HepG2 (cell line): ENCODE results near the gene GP1BA. TPM values are rescaled to one million over a fixed set of nuclear protein-coding genes. Genes with fewer than 3 reads are reported as not detected.

ENCODE experiments used
- ARHGAP35 ChIP-seq: sonication (generic); formaldehyde crosslinking; IDR thresholded peaks from 2 replicates; pipeline ENCODE4 v1.9.0; 2022; ENCODE audit warnings: mild to moderate bottlenecking, inconsistent platforms, moderate library complexity, missing genetic modification reagents, borderline replicate concordance
- ATF1 ChIP-seq: IDR thresholded peaks from 2 replicates; pipeline ENCODE4 v1.6.1; 2016; ENCODE audit warnings: mild to moderate bottlenecking, control low read depth
- CREM ChIP-seq, 2 experiments: sonication (generic) in 1 of 2; formaldehyde crosslinking in 1 of 2; IDR thresholded peaks; 2 replicates each; pipeline versions ENCODE4 v1.4.0 to v1.6.1; 2016 to 2020; ENCODE audit warnings: antibody characterized with exemption in 1 of 2, mild to moderate bottlenecking in 1 of 2, missing genetic modification reagents in 1 of 2
- ELF3 ChIP-seq: IDR thresholded peaks from 2 replicates; pipeline ENCODE4 v1.6.1; 2016; ENCODE audit warnings: missing genetic modification reagents, missing compliant biosample characterization
- FOXK1 ChIP-seq: sonication (generic); formaldehyde crosslinking; IDR thresholded peaks from 2 replicates; pipeline ENCODE4 v1.4.0; 2020; ENCODE audit warnings: low read depth, missing genetic modification reagents, borderline replicate concordance
- GFI1 ChIP-seq: sonication (generic); formaldehyde crosslinking; IDR thresholded peaks from 2 replicates; pipeline ENCODE4 v1.5.0; 2020; ENCODE audit warnings: missing genetic modification reagents, mild to moderate bottlenecking, borderline replicate concordance
- HDAC6 ChIP-seq: fragments of 200-600 bp; sonication (generic); IDR thresholded peaks from 2 replicates; pipeline ENCODE4 v1.7.0; 2017; ENCODE audit warnings: mild to moderate bottlenecking, antibody characterized with exemption, low read length, low read depth
- NFYB ChIP-seq: sonication (generic); formaldehyde crosslinking; IDR thresholded peaks from 2 replicates; pipeline ENCODE4 v1.4.0; 2020; ENCODE audit warnings: missing genetic modification reagents
- NR2F1 ChIP-seq, 2 experiments: fragments of 450-650 bp in 1 of 2; formaldehyde crosslinking in 1 of 2; IDR thresholded peaks; 2 replicates each; pipeline versions ENCODE4 v1.5.0 to v1.6.1; 2016 to 2020; ENCODE audit warnings: mild to moderate bottlenecking in 1 of 2, missing compliant biosample characterization in 1 of 2, missing genetic modification reagents in 1 of 2, moderate library complexity in 1 of 2
- PHF21A ChIP-seq: sonication (generic); formaldehyde crosslinking; IDR thresholded peaks from 2 replicates; pipeline ENCODE4 v1.5.0; 2020; ENCODE audit warnings: mild to moderate bottlenecking, missing genetic modification reagents
- RNF2 ChIP-seq: fragments of 450-650 bp; conservative IDR thresholded peaks from 2 replicates; pipeline ENCODE4 v1.6.1; 2016; ENCODE audit warnings: low read depth
- SMAD1 ChIP-seq: sonication (generic); formaldehyde crosslinking; IDR thresholded peaks from 2 replicates; pipeline ENCODE4 v1.4.0; 2020; ENCODE audit warnings: missing genetic modification reagents, low read depth, mild to moderate bottlenecking, borderline replicate concordance
- SP2 ChIP-seq: sonication (generic); formaldehyde crosslinking; IDR thresholded peaks from 2 replicates; pipeline ENCODE4 v1.5.1; 2020; ENCODE audit warnings: mild to moderate bottlenecking, missing genetic modification reagents
- TAF15 ChIP-seq: fragments of 200-400 bp; formaldehyde crosslinking; IDR thresholded peaks from one replicate; pipeline ENCODE4 v1.6.1; 2018; ENCODE audit warnings: mild to moderate bottlenecking, low read depth, low read length; ENCODE audit not compliant: poor library complexity, severe bottlenecking
- TCF7L2 ChIP-seq: IDR thresholded peaks from 2 replicates; pipeline ENCODE4 v1.6.1; 2011; ENCODE audit warnings: mild to moderate bottlenecking, low read depth, low read length, moderate library complexity
- ZFP36L1 ChIP-seq: sonication (generic); formaldehyde crosslinking; IDR thresholded peaks from 2 replicates; pipeline ENCODE4 v1.8.0; 2022; ENCODE audit warnings: mild to moderate bottlenecking, missing genetic modification reagents, moderate library complexity
- ZFP90 ChIP-seq: sonication (generic); formaldehyde crosslinking; IDR thresholded peaks from 2 replicates; pipeline ENCODE4 v1.8.0; 2022; ENCODE audit warnings: missing genetic modification reagents, mild to moderate bottlenecking, inconsistent platforms, borderline replicate concordance
- ZNF577 ChIP-seq: sonication (generic); formaldehyde crosslinking; IDR thresholded peaks from 2 replicates; pipeline ENCODE4 v1.4.0; 2020; ENCODE audit warnings: mild to moderate bottlenecking, low read depth, missing genetic modification reagents, borderline replicate concordance
- polyA plus RNA-seq, 8 experiments: library from polyadenylated mRNA; depleted of rRNA in 3 of 8; stranded (reverse) in 7 of 8; unstranded in 1 of 8; fragments of >200 nt; fragmentation: Illumina TruSeq in 4 of 8; extraction: Trizol in 4 of 8; gene quantifications; 2 replicates each; pipeline versions ENCODE4 v1.2.1 to v1.2.3, GENCODE V29; 2011 to 2016; ENCODE audit warnings: low read depth in 4 of 8, missing spikeins in 1 of 8, mixed read lengths in 1 of 8; ENCODE audit not compliant: insufficient read depth in 1 of 8
- total RNA-seq, 5 experiments: library from RNA; depleted of rRNA; stranded (reverse); fragments of >200 nt; fragmentation: Illumina TruSeq; extraction: Trizol; gene quantifications; 2 replicates each; pipeline ENCODE4 v1.2.3, GENCODE V29; 2016; ENCODE audit warnings: low read depth in 1 of 5
- TF ChIP-seq, protein P1 (sequence below): IDR thresholded peaks from 2 replicates; pipeline ENCODE4 v1.6.1; 2012; ENCODE audit warnings: low read depth, low read length, improper control_type of control experiment
- TF ChIP-seq, protein P2 (sequence below): sonication (generic); formaldehyde crosslinking; IDR thresholded peaks from 2 replicates; pipeline ENCODE4 v1.4.0; 2020; ENCODE audit warnings: mild to moderate bottlenecking, missing genetic modification reagents
- TF ChIP-seq, protein P3 (sequence below): sonication (generic); formaldehyde crosslinking; IDR thresholded peaks from 2 replicates; pipeline ENCODE4 v1.5.1; 2020; ENCODE audit warnings: mild to moderate bottlenecking, missing genetic modification reagents, borderline replicate concordance

Gene GP1BA
- total and polyA plus RNA-seq, 2 of the 13 experiments (the other 11 are each of a cell fraction or from before 2014, with no cell fraction given), result not detected

DNA sequence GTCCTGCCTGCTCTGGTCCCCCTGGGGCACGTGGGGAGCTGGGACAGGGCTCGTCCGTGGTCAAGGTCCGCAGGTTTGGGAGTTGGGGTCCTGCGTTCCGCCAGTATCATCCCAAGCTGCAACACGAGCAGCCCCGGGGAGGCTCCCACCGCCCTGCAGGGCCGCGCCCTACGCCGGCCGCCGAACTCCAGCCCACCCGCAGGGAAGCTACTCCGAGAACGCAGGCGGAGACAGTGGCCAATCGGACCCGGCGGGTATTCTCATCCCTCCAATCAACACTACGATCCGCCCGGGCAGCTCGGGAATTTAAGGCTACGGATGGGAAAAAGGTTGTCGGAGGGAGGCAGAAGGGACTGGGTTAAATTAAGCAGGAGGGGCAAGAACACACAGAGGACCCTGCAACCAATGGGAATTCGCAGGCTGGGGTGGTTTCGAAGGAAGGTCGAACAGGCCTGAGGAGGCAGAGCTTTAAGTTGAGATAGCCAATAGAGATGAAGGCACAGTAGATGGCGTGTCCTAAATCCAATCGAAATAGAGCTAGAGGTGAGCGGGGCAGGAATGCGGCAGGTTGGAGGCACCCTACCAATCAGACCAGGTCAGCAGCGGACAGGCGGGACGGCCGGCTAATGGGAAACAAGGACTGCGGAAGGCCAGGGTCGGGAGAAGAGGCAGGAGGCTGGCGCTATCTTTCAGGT, 34.9 kb downstream of the GP1BA start (continued):
- TF ChIP-seq ARHGAP35 (CRISPR knock-in tag) (0 out of 2 replicates have a peak, but pooled peaks have one; percentile 71), NR2F1 (CRISPR knock-in tag; IDR thresholded peaks at IDR 0.05) (0 out of 4 replicates have a peak, but pooled peaks of 1 of the 2 experiments have one; percentile 15), ELF3 (CRISPR knock-in tag) (no peak), TCF7L2 (no peak), ZFP90 (CRISPR knock-in tag) (peak; percentile 52; the same call in 1 of the 2 replicates), NFYB (CRISPR knock-in tag) (peak; percentile 97), SMAD1 (peak; percentile 84; the same call in 1 of the 2 replicates), PHF21A (CRISPR knock-in tag) (peak; percentile 90), ZNF577 (no peak), HDAC6 (no peak), CREM (IDR thresholded peaks at IDR 0.05) (peak; percentile 77), CREM (CRISPR knock-in tag; IDR thresholded peaks at IDR 0.05) (no peak), FOXK1 (0 out of 2 replicates have a peak, but pooled peaks have one; percentile 11), RNF2 (0 out of 2 replicates have a peak, but pooled peaks have one; percentile 38), ZFP36L1 (CRISPR knock-in tag) (peak; percentile 14; the same call in 1 of the 2 replicates), SP2 (CRISPR knock-in tag) (peak; percentile 98), ATF1 (CRISPR knock-in tag) (peak; percentile 85), TAF15 (no peak), GFI1 (CRISPR knock-in tag) (no peak)
- TF ChIP-seq, protein P1, sequence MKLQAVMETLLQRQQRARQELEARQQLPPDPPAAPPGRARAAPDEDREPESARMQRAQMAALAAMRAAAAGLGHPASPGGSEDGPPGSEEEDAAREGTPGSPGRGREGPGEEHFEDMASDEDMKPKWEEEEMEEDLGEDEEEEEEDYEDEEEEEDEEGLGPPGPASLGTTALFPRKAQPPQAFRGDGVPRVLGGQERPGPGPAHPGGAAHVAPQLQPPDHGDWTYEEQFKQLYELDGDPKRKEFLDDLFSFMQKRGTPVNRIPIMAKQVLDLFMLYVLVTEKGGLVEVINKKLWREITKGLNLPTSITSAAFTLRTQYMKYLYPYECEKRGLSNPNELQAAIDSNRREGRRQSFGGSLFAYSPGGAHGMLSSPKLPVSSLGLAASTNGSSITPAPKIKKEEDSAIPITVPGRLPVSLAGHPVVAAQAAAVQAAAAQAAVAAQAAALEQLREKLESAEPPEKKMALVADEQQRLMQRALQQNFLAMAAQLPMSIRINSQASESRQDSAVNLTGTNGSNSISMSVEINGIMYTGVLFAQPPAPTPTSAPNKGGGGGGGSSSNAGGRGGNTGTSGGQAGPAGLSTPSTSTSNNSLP, result peak; percentile 44; the same call in 1 of the 2 replicates
- TF ChIP-seq, protein P2, sequence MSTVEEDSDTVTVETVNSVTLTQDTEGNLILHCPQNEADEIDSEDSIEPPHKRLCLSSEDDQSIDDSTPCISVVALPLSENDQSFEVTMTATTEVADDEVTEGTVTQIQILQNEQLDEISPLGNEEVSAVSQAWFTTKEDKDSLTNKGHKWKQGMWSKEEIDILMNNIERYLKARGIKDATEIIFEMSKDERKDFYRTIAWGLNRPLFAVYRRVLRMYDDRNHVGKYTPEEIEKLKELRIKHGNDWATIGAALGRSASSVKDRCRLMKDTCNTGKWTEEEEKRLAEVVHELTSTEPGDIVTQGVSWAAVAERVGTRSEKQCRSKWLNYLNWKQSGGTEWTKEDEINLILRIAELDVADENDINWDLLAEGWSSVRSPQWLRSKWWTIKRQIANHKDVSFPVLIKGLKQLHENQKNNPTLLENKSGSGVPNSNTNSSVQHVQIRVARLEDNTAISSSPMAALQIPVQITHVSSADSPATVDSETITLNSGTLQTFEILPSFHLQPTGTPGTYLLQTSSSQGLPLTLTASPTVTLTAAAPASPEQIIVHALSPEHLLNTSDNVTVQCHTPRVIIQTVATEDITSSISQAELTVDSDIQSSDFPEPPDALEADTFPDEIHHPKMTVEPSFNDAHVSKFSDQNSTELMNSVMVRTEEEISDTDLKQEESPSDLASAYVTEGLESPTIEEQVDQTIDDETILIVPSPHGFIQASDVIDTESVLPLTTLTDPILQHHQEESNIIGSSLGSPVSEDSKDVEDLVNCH (CRISPR knock-in tag), result no peak
- TF ChIP-seq, protein P3, sequence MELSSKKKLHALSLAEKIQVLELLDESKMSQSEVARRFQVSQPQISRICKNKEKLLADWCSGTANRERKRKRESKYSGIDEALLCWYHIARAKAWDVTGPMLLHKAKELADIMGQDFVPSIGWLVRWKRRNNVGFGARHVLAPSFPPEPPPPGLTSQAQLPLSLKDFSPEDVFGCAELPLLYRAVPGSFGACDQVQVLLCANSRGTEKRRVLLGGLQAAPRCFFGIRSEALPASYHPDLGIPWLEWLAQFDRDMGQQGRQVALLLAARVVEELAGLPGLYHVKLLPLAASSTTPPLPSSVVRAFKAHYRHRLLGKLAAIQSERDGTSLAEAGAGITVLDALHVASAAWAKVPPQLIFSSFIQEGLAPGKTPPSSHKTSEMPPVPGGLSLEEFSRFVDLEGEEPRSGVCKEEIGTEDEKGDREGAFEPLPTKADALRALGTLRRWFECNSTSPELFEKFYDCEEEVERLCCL (CRISPR knock-in tag), result peak; percentile 74; the same call in 1 of the 2 replicates
